ENCODE results near the gene RNF150.

RNF150 gene

DNA sequence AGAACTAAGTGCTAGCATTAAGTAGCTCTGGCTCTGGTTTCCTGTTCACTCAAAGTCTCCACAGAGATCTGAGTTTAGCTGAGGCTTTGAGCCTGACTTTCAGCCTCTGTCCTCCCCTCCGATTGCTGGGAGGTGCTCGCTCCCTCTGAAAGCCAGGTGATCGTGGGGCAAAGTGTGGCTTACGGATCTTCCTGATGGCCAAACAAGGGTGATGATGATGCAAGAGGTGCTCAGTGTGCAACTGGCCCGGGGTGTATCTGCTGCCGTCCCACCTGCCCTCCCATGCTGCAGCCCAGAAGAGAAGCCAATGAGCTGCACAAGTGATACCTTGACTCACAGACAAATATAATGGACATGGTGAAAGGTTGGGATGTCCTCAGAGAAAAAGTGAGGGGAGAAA, 207.9 kb downstream of the RNF150 start:
- no peak for DNase-seq (ENCODE audit: low read depth in 2 of 2)

DNA sequence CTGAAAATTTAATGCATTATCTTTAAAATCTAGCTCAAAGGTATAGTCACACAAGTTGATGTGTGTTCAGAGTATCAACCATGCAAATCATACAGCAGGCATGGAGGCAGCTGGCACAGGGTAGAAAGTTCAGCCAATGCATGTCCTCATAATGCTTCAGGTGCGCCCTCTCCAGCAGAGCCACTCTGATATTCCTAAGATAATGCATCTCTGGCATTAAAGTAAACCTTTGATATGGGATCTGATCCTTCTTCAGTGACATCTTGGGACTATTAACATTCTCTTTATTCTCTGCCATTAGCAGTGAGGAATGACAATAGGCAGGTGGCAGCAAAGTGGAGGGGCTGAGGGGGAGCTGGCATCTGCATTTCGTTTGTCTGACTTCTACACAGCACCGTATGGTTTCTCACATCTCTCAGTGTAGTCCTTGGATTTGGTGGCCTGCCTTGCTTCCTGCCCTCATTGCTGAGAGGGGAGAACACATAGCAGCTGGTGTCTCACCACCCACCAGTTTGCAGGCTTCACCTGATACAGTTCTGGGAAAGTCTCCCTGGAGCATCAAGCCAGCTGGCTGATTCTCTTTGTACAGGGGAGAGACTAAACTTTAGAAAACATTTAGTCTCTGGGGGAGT, 208.4 kb downstream of the RNF150 start:
- DNase-seq (ENCODE audit: low read depth in 2 of 2): no peak

DNA sequence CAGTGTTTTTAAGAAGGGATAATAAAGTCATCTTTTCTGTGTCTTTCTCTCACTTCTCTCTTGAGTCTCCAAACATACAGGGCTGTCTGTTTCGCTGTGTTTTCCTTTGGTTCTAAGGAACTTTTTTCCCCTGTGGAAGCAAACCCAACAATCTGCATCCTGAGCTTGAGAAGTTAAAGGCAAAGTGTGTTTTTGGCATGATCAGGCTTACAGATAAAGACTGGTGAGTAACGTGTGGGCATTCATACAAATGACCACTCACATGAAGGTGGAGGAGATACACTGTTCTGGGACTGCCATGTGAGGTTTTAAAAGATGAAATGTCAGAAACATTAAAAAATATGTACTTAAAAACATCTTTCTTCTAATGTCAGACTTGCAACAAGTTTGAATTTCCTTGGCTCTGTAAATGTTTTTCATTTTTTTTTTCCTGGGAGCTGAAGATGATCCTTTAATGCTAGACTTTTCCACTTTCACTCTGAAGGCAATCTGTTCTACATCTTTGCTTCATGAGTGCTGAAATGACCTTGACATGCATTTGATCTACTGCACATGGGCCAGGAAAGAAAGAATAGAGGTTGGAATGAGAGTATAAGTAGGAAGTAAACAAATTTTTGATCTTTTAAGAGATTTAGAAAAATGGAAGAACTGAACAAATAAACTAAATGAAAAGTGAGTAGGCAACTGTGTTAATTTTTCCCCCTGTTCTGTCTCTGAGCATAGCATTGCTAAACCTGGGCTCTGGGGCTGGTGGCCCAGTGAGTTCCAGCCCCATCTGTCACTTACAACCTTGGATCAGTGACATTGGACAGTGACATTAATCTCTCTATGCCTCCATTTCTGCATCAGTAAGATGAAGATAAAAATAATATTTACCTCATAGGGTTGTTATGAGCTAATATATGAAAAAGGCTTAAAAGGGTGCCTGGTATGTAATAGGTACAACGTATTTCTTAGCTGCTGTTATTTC, 226.0 kb downstream of the RNF150 start:
- no peak for DNase-seq (ENCODE audit: low read depth in 2 of 2)

DNA sequence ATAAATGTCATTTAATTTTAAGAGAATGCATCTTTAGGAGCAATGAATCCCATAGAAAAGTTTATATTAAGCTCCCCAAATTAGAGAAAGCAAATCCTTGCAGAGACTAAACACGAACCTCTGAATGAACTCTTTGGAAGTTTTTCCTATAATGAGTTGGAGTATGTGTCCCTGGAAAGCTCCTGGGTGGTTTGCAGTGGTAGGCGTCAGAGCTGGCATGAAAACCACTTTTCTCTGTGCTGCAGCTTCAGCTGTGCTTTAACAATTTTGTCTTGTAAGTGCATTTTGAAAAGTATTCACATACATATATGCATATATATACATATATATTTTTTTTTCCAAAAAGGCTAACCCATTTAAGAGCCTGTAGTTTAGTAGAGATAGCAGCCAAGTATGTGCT, 228.4 kb downstream of the RNF150 start:
- no peak for DNase-seq (ENCODE audit: low read depth in 2 of 2)

DNA sequence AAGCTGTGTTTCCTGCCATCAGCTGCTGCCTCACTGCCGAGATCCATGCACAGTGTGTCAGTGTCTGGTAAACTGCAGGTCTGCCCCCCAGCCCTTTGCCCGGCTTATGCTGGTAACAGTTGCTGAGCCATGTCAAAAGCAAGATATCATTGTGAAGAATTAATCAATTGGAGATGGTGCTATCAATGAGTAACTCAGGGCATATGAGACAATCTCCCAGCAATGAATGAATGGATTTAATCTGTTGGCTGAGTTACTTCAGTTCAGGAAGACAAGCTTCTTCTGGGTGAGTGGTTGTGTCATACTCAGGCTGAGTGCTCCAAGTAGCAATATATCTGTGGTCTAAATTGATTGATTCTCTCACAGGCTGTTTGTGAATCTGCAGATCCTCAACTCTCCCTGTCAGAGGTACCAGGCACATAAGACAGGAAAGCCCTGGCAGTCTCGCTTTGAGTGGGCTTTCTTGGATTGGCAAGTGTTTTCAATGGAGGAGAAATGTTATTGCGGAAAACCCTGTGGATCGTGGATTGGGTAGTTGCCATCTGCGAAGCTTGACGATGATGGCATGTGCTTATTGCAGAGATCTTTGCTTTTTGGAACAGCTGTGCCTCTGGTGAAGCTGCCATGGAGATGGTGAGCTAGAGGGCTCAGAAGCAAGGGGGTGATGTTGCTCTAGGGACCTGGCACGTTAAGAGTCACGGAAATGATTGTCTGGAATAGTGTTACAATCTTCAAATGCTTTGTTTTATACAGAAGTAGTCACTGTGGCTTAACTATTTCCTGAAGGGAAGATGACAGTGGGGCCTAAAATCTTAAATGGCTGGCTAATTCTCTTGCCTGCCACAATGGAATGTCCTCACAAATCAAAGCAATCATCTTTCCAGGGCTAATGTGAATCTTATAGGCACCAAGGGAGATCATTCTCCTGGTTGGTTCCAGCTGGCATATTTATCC, 229.5 kb downstream of the RNF150 start:
- DNase-seq (ENCODE audit: low read depth in 2 of 2): no peak

DNA sequence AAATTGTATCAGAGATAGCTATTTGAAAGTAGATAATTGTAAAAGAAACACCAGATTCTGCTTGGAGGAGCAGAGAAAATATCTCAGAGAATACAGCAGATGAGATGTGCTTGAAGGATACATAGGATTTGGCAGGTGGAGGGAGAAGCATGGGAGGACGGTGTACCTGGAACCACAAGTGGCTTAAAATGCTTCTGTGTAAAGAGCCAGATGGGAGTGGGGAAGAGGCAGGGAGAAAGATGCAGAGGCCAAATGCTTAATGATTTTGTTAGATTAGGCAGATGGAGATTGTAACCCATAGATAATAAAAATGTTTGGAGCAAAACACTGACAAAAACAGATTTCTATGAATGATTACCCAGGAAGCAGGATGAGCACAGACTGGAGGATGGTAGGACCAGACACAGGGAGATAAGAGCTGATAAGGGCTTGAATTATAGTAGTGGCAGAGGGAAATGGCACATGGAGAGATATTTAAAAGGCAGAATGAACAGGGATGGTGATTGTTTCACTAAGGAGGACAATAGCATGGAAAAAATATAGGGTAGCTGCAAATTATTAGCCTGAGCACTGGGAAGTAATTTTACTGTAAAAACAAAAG, 231.4 kb downstream of the RNF150 start:
- no peak for DNase-seq (ENCODE audit: low read depth in 2 of 2)

DNA sequence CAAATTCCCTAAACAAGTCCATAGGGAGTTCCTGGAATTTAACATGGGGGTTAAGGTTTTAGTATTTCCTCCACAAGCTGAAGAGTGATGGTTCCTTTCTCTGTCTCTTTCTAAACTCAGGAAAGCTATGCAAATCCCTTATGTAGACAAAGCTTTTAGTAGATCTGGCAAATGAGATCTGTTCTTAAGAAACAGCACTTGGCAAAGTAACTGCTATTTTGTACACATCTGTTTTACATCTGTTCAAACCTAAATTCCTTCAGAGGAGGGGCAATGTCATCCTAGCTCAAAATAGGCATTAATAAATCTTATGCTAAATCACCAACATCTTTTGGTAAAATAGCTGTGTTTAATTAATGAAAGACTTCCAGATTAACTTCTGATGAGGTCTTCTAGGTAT, 239.3 kb downstream of the RNF150 start:
- no peak for DNase-seq (ENCODE audit: low read depth in 2 of 2)

DNA sequence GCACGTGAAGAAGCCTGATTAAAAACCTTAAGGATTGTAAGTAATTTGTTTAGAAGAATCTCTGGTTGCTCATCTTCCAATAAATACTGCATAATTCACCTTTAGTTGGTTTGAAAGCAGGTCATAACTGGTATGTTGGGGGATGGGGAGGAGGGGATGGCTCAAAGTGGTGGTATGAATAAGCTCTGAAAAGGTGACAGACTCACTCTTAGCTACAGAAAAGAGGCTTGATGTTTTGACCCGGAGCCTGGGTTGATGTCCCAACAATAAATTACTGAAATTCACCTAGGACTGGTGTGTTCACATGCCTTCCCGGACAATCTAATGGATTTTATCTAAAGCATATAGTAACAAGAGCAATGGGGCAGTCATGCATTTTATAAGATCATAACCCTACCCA, 245.2 kb downstream of the RNF150 start:
- no peak for DNase-seq (ENCODE audit: low read depth in 2 of 2)

DNA sequence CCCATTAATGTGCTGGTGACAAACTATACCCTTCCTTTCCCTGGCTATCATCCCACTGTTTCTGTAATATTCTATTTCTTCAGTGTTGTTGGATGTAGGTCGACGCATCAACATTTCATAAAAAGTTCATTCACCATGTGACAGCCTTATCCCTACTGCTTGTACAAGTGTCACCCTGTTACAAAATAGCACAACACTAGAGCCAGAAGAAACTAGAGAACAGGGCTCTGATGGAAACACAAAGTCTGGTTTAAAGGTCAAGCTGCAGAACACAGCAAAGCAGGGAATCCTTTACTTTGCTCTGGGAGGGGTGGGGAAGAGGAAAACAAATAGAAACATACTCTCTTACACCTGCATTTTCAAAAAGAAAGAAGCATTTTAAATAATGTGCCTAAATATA, 245.8 kb downstream of the RNF150 start:
- DNase-seq (ENCODE audit: low read depth in 2 of 2): no peak

DNA sequence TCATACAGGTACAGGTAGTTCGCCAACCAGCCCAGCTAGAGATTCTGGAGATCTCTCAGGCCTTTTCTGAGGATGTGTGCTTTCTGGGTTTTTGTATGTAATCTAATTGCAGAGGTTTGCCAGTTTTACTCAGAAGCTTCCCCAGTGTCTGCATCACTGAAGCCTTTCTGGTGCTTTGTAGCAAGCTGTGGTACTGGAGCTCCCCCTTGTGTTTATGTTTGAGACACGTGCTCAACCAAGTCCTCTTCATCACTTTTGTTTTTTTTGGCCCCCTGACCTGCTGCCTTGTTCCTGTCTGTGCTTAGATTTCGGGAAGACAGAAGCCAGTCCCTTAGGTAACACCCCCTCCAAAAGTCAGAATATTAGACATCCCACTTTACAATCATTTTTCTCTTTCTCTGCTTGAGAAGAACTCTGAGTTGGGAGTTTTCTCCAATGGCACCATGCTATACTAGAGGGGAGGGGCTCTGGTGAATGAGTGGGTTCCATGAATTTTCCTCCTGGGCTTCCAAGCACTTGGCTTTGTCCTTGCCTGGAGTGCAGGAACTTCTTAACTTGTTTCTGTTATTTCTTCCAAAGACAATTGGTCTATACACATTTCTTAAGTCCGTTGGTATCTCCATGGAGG, 248.7 kb downstream of the RNF150 start:
- DNase-seq (ENCODE audit: low read depth in 2 of 2): peak in 1 of 2 experiments; percentile 1

DNA sequence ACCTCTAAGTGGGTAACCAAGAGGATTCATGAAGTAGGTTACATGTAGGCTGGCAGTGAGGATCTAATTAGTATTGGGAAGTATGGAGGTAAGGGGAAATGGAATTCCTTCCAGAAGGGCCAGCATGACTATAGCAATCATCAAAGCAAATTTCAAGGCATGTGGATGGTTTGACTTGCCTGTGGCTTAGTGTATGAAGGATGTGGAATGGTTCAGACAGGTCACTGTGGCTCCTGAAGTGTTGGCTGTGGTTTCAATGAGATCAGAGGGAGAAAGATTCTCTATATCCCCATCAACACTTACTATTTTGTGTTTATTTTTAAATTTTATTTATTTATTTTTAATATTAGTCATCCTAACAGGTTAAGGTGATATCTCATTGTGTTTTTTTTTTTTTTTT, 255.5 kb downstream of the RNF150 start:
- no peak for DNase-seq (ENCODE audit: low read depth in 2 of 2)

DNA sequence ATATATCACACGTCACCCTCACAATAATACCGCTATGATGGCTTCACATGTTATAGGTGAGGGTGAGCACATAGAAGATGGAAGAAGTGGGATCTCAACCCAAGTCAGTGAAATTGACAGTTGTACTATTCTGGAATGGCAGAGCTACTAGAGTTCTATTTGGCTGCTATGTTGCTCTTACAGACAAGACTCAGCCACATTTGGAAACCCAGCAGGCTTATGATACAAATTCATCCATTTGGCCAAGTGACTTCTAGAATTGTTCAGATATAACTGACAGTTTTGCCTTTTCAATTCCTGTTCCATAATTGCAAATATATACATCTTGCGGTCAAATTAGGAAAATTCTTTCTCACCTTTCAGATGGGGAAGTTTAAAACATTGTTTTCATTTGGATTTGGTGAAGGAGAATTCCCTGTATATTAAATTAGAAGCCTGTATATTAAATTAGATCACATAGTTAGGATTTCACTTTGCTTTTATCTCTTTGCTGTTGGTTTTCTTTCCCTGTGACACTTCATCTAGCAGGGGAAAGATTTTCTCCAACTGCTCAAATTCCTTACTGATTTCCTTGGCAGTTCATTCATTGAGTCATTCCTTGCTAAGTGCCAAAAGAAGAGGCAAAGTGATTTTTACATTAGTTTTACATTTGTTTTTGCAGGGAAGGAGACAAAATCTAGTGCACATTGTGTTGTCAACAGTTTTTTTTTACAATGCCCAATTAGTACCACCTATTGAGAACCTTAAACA, 256.5 kb downstream of the RNF150 start:
- no peak for DNase-seq (ENCODE audit: low read depth in 2 of 2)

DNA sequence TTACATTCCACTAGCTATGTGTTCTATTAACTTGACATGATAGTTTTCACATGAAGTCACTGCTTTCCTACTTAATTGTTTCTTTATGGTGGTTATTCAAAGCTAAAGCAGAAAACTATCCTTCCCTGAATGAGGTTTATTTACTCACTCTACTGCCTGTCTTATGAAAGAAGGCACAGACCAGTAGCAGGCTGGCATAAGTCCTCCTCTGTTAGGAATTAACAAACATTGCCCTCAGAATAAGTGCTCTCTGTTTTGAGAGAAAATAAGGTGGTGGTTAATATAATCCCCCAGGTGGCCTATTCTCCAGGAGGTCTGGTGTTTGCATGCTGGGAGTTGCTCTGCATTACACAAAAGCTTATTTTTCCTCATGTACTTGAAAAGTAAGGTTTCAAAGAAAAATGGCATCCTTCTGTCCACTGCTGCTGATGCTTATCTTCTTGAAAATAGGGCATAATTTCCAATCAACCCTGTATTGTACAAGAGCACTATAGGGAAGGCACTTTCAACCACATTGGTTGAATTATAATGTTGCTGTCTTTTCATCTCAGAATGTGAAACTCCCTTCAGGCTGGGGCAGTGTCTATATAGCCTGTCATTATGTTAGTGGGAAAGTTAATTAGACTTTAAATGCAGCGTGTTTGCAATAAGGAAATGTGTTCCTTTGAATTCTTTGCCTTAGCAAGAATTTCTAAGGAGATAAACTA, 257.4 kb downstream of the RNF150 start:
- no peak for DNase-seq (ENCODE audit: low read depth in 2 of 2)

DNA sequence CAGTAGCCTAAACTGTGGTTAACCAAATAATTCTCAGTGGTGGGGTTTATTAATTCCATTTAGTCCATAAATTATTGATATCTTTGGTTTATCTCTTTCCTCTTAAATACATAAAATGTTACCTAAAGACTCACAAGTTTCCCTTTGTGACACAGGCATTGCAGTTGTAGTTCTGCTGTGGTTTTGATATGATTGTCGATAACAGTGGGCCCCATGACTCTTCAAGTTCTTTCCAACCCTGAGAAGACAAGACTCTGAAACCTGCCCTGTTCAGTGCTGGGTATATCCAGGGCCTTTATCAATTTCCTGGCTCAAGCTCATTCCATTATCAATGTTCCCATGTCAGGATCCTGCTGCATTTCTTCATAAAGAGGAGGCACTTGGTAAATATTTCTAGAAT, 259.2 kb downstream of the RNF150 start:
- no peak for DNase-seq (ENCODE audit: low read depth in 2 of 2)

DNA sequence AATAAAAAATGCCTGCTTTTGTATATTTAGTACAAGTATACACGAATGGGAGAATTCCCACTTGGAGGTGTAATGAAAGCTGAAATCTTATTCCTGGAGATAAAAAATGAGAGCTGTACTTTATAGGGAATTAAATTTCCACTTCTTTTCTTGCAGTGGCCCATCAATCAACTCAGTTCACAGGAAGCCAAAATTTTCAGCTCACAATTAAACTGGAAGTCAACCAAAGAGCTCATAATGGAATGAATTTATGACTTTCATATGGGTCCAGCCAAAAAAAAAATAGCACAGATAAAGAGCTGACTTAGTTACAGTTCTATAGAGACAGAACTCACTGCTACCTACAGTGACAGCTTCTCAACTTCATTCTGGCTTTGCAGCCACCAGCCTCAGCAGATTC, 261.9 kb downstream of the RNF150 start:
- no peak for DNase-seq (ENCODE audit: low read depth in 2 of 2)

DNA sequence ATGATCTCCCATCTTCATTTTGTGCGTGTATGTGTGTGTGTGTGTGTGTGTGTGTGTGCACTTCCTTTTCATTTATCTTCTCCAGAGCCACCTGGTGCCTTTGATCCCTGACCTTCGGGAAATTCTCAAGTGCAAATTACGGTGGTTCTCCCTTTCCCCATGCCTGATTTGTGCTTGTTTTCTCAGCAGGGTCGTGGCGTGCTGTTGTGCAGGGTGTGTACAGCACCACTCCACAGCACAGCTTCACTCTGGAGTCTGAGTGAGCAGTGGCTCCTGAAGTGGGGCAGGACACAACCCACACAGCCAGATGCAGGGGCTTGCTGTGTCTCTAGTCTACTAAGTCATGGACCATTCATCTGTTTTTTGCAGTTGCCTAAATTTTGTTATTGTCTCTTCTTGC, 262.8 kb downstream of the RNF150 start:
- DNase-seq (ENCODE audit: low read depth in 2 of 2): no peak

DNA sequence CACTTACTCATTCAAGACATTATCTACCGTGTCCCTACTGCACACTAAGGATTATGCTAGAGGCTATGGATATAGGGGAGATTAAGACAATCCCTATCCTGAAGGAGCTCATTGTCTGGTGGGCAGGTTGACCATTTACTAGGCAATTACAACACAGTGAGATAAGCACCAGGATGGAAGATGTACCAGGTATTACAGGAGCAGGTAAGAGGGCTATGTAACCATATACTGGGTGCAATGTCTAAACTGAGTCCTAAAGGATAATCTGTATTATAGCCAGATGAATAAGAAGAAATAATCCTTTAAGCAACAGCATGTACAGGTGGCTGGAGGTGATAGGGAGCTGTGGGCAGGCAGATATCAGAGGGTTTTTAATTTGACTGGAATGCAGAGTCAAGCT, 263.8 kb downstream of the RNF150 start:
- no peak for DNase-seq (ENCODE audit: low read depth in 2 of 2)

DNA sequence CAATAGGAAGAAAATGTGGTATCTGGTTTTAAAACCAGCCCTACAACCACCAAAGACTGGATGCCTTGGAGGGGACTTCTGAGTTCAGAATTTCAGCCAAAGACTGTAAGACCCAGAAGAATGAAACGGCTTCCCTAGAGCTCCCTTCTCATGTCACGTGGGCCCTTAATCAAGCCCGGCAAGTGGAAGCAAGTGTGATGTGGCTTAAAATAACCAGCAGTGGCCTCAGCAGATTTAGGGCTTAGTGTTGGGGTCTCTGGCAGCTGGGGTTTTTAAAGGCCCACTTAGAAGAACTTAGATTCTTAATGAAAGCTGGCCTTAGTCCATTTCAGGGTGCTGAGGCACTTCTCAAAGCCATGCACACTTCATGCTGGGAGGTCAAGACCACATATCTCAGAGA, 265.9 kb downstream of the RNF150 start:
- no peak for DNase-seq (ENCODE audit: low read depth in 2 of 2)

DNA sequence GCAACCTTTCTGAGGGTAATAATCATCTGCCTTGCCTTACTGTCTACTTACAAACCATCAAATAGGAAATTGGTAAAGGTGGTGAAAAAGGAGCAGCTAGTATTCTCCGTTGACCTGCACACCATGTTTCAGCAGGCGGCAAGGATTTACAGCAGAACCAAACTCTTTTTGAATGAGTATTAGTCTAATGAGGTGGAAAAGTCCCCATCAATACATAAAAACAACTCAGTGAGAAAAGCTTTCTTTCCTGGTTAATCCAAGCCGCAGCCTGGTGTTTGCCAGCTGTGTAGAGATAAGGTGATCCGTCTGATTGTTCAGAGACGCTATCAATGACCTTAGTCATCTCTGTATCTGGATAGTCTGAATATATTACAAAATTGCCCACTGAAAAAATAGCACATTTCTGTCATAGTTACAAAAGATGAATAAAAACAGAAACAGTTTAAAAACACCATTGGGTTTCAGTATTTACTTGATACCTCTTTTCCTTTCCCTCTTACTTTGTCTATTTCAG, 266.7 kb downstream of the RNF150 start:
- DNase-seq (ENCODE audit: low read depth in 2 of 2): no peak
